GM23338 (cell line): ENCODE results near the gene TTC31. TPM values are rescaled to one million over a fixed set of nuclear protein-coding genes. Genes with fewer than 3 reads are reported as not detected.
"Not testable (repeated sequence)": the region's sequence is repeated elsewhere in the genome, so short reads cannot be mapped to it uniquely, and the experiment has no call there.

Experiments used
- ATAC-seq: fragments of 200-7000 bp; cut with Tn5 transposase; 3 replicates; pipeline ENCODE4 v1.9.1; 2020
- DNase-seq: peaks from one replicate; pipeline ENCODE4 v3.0.0-alpha.2; 2015; ENCODE audit warnings: low spot score
- H2AFZ ChIP-seq: fragments of 200-600 bp; sonication (generic); 2 replicates; pipeline ENCODE4 v1.8.0; 2016; ENCODE audit warnings: antibody characterized with exemption, mild to moderate bottlenecking, moderate library complexity
- H3F3A ChIP-seq: fragments of 200-600 bp; sonication (generic); replicated peaks from 2 replicates; pipeline ENCODE4 v1.8.0; 2017; ENCODE audit warnings: antibody characterized with exemption, mixed run types, low read depth
- H3K27ac ChIP-seq: fragments of 200-600 bp; sonication (generic); 2 replicates; pipeline ENCODE4 v1.6.1; 2016; ENCODE audit warnings: low read depth
- H3K27me3 ChIP-seq: fragments of 200-600 bp; sonication (generic); 2 replicates; pipeline ENCODE4 v1.8.0; 2016; ENCODE audit warnings: mild to moderate bottlenecking, mixed run types, moderate library complexity; ENCODE audit not compliant: insufficient read depth
- H3K36me3 ChIP-seq: fragments of 200-600 bp; sonication (generic); 2 replicates; pipeline ENCODE4 v1.8.0; 2016; ENCODE audit warnings: mild to moderate bottlenecking; ENCODE audit not compliant: insufficient read depth
- H3K4me1 ChIP-seq: fragments of 200-600 bp; sonication (generic); 2 replicates; pipeline ENCODE4 v1.8.0; 2016; ENCODE audit warnings: mild to moderate bottlenecking, moderate library complexity; ENCODE audit not compliant: insufficient read depth
- H3K4me2 ChIP-seq: fragments of 200-600 bp; sonication (generic); 2 replicates; pipeline ENCODE4 v1.7.1; 2017; ENCODE audit warnings: mixed run types
- H3K4me3 ChIP-seq: fragments of 200-600 bp; sonication (generic); 2 replicates; pipeline ENCODE4 v1.6.1; 2016; ENCODE audit warnings: mixed run types
- H3K79me2 ChIP-seq: fragments of 200-600 bp; sonication (generic); replicated peaks from 2 replicates; pipeline ENCODE4 v1.8.0; 2017; ENCODE audit warnings: mild to moderate bottlenecking; ENCODE audit not compliant: insufficient read depth
- H3K9me2 ChIP-seq: fragments of 200-600 bp; sonication (generic); 2 replicates; pipeline ENCODE4 v1.8.0; 2017; ENCODE audit not compliant: insufficient read depth
- H4K20me1 ChIP-seq: fragments of 200-600 bp; sonication (generic); replicated peaks from 2 replicates; pipeline ENCODE4 v1.8.0; 2017; ENCODE audit warnings: mild to moderate bottlenecking; ENCODE audit not compliant: insufficient read depth
- H3K27ac Mint-ChIP-seq: 2 replicates; pipeline ENCODE4 v1.8.0; 2020; ENCODE audit warnings: inconsistent platforms, mild to moderate bottlenecking, moderate library complexity, mixed read lengths
- H3K27me3 Mint-ChIP-seq: 3 replicates; pipeline ENCODE4 v1.8.0; 2022; ENCODE audit warnings: low read depth, mild to moderate bottlenecking, moderate library complexity, mixed read lengths, inconsistent platforms; ENCODE audit not compliant: insufficient read depth, poor library complexity
- H3K36me3 Mint-ChIP-seq: 3 replicates; pipeline ENCODE4 v1.8.0; 2021; ENCODE audit warnings: low read depth, mild to moderate bottlenecking, inconsistent platforms, moderate library complexity, mixed read lengths
- H3K4me1 Mint-ChIP-seq: 3 replicates; pipeline ENCODE4 v1.8.0; 2020; ENCODE audit warnings: mild to moderate bottlenecking, inconsistent platforms, mixed read lengths
- H3K4me3 Mint-ChIP-seq: 3 replicates; pipeline ENCODE4 v1.8.0; 2021; ENCODE audit warnings: moderate library complexity, mild to moderate bottlenecking, inconsistent platforms, mixed read lengths
- H3K9me3 Mint-ChIP-seq: 3 replicates; pipeline ENCODE4 v1.8.0; 2020; ENCODE audit warnings: moderate library complexity, mild to moderate bottlenecking, inconsistent platforms, mixed read lengths
- EZH2 ChIP-seq: fragments of 200-600 bp; sonication (generic); IDR thresholded peaks from one replicate; pipeline ENCODE4 v1.8.0; 2017; ENCODE audit warnings: antibody characterized with exemption, mild to moderate bottlenecking, low read depth; ENCODE audit not compliant: unreplicated experiment
- EZH2phosphoT487 ChIP-seq: fragments of 200-600 bp; sonication (generic); IDR thresholded peaks from one replicate; pipeline ENCODE4 v1.8.1; 2018; ENCODE audit warnings: antibody characterized with exemption; ENCODE audit not compliant: unreplicated experiment
- JUNB ChIP-seq: IDR thresholded peaks from one replicate; pipeline ENCODE4 v1.6.1; 2016; ENCODE audit warnings: antibody characterized with exemption; ENCODE audit not compliant: unreplicated experiment
- NANOG ChIP-seq: IDR thresholded peaks from 2 replicates; pipeline ENCODE4 v1.6.1; 2016; ENCODE audit warnings: antibody characterized with exemption, borderline replicate concordance
- POLR2AphosphoS5 ChIP-seq: IDR thresholded peaks from 2 replicates; pipeline ENCODE4 v1.6.1; 2016; ENCODE audit warnings: antibody characterized with exemption, low read depth
- STAT1 ChIP-seq: IDR thresholded peaks from one replicate; pipeline ENCODE4 v1.6.1; 2016; ENCODE audit warnings: antibody characterized with exemption; ENCODE audit not compliant: unreplicated experiment
- ZNF114 ChIP-seq: fragments of 250-450 bp; sonication (Bioruptor Pico); IDR thresholded peaks from 2 replicates; pipeline ENCODE4 v1.5.0; 2020; ENCODE audit warnings: mild to moderate bottlenecking, moderate library complexity
- ZNF331 ChIP-seq: fragments of 250-450 bp; sonication (Bioruptor Pico); IDR thresholded peaks from 2 replicates; pipeline ENCODE4 v1.5.0; 2020; ENCODE audit warnings: low read depth, mild to moderate bottlenecking, moderate library complexity
- polyA plus RNA-seq: library from polyadenylated mRNA; unstranded; fragments of >200 nt; fragmentation: Nextera tagmentation; extraction: Ambion mirVana; gene quantifications from 2 replicates; pipeline ENCODE4 v1.2.1, GENCODE V29; 2016
- total RNA-seq: library from RNA; depleted of rRNA; stranded (reverse); fragments of >200 nt; shearing (Covaris generic); gene quantifications from 2 replicates; pipeline ENCODE4 v1.2.3, GENCODE V29; 2014
- TF ChIP-seq, protein P1 (sequence below): fragments of 250-450 bp; sonication (Bioruptor Pico); IDR thresholded peaks from 2 replicates; pipeline ENCODE4 v1.5.0; 2020; ENCODE audit warnings: mild to moderate bottlenecking, moderate library complexity
- TF ChIP-seq, protein P2 (sequence below): IDR thresholded peaks from one replicate; pipeline ENCODE4 v1.6.1; 2018; ENCODE audit warnings: antibody characterized with exemption; ENCODE audit not compliant: unreplicated experiment

TTC31 gene
- total and polyA plus RNA-seq, 2 experiments from 2014 or later: 15.8 to 29.2 TPM

DNA sequence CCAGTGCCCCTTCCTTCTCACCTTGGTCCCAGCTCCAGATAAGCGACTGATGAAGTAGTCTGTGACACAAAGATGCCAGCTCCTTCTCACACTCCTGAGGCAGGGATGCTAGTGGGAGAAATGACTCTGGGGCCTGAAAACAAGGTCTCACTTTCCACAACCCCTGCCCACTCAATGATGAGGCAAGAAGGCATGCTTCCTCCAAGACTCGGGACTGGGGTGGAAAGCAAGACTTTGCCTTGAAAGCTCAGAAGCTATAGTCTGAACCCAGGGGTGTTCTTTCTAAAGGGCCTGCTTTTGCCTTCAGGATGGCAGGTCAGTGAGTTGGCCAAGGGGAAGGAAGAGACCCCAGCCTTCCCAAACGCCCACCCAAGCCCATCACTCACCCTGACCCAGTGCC is 1.4 kb upstream of the TTC31 start (continued):
- TF ChIP-seq, protein P1, sequence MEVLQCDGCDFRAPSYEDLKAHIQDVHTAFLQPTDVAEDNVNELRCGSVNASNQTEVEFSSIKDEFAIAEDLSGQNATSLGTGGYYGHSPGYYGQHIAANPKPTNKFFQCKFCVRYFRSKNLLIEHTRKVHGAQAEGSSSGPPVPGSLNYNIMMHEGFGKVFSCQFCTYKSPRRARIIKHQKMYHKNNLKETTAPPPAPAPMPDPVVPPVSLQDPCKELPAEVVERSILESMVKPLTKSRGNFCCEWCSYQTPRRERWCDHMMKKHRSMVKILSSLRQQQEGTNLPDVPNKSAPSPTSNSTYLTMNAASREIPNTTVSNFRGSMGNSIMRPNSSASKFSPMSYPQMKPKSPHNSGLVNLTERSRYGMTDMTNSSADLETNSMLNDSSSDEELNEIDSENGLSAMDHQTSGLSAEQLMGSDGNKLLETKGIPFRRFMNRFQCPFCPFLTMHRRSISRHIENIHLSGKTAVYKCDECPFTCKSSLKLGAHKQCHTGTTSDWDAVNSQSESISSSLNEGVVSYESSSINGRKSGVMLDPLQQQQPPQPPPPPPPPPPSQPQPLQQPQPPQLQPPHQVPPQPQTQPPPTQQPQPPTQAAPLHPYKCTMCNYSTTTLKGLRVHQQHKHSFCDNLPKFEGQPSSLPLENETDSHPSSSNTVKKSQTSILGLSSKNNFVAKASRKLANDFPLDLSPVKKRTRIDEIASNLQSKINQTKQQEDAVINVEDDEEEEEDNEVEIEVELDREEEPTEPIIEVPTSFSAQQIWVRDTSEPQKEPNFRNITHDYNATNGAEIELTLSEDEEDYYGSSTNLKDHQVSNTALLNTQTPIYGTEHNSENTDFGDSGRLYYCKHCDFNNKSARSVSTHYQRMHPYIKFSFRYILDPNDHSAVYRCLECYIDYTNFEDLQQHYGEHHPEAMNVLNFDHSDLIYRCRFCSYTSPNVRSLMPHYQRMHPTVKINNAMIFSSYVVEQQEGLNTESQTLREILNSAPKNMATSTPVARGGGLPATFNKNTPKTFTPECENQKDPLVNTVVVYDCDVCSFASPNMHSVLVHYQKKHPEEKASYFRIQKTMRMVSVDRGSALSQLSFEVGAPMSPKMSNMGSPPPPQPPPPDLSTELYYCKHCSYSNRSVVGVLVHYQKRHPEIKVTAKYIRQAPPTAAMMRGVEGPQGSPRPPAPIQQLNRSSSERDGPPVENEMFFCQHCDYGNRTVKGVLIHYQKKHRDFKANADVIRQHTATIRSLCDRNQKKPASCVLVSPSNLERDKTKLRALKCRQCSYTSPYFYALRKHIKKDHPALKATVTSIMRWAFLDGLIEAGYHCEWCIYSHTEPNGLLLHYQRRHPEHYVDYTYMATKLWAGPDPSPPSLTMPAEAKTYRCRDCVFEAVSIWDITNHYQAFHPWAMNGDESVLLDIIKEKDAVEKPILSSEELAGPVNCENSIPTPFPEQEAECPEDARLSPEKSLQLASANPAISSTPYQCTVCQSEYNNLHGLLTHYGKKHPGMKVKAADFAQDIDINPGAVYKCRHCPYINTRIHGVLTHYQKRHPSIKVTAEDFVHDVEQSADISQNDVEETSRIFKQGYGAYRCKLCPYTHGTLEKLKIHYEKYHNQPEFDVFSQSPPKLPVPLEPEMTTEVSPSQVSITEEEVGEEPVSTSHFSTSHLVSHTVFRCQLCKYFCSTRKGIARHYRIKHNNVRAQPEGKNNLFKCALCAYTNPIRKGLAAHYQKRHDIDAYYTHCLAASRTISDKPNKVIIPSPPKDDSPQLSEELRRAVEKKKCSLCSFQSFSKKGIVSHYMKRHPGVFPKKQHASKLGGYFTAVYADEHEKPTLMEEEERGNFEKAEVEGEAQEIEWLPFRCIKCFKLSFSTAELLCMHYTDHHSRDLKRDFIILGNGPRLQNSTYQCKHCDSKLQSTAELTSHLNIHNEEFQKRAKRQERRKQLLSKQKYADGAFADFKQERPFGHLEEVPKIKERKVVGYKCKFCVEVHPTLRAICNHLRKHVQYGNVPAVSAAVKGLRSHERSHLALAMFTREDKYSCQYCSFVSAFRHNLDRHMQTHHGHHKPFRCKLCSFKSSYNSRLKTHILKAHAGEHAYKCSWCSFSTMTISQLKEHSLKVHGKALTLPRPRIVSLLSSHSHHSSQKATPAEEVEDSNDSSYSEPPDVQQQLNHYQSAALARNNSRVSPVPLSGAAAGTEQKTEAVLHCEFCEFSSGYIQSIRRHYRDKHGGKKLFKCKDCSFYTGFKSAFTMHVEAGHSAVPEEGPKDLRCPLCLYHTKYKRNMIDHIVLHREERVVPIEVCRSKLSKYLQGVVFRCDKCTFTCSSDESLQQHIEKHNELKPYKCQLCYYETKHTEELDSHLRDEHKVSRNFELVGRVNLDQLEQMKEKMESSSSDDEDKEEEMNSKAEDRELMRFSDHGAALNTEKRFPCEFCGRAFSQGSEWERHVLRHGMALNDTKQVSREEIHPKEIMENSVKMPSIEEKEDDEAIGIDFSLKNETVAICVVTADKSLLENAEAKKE (CRISPR knock-in tag): no peak

DNA sequence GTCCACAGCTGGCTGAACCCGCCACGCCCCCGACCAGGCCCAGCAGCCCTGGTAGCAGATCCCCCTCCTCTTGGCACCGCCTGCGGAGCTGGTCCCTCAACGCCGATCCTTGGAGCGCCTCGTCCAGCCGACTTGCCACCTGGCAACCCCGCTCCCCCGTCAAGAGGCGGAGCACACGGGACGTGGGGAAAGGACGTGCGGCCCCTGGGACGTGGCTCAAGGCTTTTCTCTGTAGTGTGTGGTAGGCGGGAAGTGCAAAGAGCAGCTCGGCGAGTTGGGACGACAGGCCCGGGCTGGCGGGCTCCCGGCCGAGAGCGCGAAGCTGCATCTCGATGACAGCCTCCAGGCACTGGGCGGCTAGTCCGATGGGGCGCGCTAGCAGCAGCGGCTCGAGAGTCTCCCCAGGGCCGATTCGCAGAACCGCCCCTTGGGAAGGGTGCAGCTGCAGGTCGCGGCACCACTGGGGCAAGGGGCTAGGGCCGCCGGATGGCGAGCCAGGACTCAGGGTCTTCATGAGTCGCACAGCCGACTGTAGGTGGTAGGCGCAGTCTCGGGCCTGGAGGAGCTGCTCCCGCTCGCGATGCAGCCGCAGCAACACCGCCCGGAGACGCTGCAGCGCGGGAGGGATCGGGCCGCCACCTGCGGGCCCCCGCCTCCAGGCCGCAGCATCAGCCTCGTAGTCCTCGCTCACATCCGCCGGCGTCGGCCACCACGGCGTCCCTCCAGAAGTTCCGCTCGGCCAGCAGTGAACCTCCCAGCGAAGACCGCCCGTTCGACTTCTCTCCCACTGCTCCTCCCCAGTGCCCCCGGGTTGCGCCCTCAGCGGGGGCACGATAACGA is 700 bp upstream of the TTC31 start:
- H3K4me2 ChIP-seq: peak overlapping the region; percentile 95
- H3K36me3 Mint-ChIP-seq: peaks cover 24% of the 10 kb centered on the region
- TF ChIP-seq POLR2AphosphoS5: no peak
- TF ChIP-seq JUNB: no peak
- no peak for TF ChIP-seq ZNF114 (CRISPR knock-in tag)
- no peak for TF ChIP-seq NANOG
- no peak for TF ChIP-seq EZH2phosphoT487
- no peak for TF ChIP-seq EZH2
- no peak for TF ChIP-seq STAT1
- TF ChIP-seq, protein P2, sequence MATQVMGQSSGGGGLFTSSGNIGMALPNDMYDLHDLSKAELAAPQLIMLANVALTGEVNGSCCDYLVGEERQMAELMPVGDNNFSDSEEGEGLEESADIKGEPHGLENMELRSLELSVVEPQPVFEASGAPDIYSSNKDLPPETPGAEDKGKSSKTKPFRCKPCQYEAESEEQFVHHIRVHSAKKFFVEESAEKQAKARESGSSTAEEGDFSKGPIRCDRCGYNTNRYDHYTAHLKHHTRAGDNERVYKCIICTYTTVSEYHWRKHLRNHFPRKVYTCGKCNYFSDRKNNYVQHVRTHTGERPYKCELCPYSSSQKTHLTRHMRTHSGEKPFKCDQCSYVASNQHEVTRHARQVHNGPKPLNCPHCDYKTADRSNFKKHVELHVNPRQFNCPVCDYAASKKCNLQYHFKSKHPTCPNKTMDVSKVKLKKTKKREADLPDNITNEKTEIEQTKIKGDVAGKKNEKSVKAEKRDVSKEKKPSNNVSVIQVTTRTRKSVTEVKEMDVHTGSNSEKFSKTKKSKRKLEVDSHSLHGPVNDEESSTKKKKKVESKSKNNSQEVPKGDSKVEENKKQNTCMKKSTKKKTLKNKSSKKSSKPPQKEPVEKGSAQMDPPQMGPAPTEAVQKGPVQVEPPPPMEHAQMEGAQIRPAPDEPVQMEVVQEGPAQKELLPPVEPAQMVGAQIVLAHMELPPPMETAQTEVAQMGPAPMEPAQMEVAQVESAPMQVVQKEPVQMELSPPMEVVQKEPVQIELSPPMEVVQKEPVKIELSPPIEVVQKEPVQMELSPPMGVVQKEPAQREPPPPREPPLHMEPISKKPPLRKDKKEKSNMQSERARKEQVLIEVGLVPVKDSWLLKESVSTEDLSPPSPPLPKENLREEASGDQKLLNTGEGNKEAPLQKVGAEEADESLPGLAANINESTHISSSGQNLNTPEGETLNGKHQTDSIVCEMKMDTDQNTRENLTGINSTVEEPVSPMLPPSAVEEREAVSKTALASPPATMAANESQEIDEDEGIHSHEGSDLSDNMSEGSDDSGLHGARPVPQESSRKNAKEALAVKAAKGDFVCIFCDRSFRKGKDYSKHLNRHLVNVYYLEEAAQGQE: no peak
- no peak for TF ChIP-seq ZNF331
- peak overlapping the region; percentile 99 for H3K4me3 Mint-ChIP-seq
- no peaks in the 10 kb centered on the region for H3F3A ChIP-seq
- H4K20me1 ChIP-seq: peaks cover 13% of the 10 kb centered on the region; the same call in 1 of the 2 replicates
- peaks cover 14% of the 10 kb centered on the region for H3K79me2 ChIP-seq
- no peaks in the 10 kb centered on the region; the same call in 1 of the 2 replicates for H3K36me3 ChIP-seq
- peak; percentile 55 for ATAC-seq
- DNase-seq: peak; percentile 75
- H3K4me1 Mint-ChIP-seq: peaks cover 6% of the 10 kb centered on the region; the same call in 2 of the 3 replicates
- no peaks in the 10 kb centered on the region for H3K9me3 Mint-ChIP-seq
- peak overlapping the region; percentile 72; the same call in 1 of the 2 replicates for H2AFZ ChIP-seq
- H3K27ac Mint-ChIP-seq: peak overlapping the region; percentile 99
- H3K27me3 Mint-ChIP-seq: peaks cover 11% of the 10 kb centered on the region
- peaks cover 5% of the 10 kb centered on the region; the same call in 1 of the 2 replicates for H3K4me1 ChIP-seq
- peak overlapping the region; percentile 82; the same call in 1 of the 2 replicates for H3K27ac ChIP-seq
- peak overlapping the region; percentile 68 for H3K4me3 ChIP-seq
- H3K27me3 ChIP-seq: no peaks in the 10 kb centered on the region
- no peaks in the 10 kb centered on the region for H3K9me2 ChIP-seq

DNA sequence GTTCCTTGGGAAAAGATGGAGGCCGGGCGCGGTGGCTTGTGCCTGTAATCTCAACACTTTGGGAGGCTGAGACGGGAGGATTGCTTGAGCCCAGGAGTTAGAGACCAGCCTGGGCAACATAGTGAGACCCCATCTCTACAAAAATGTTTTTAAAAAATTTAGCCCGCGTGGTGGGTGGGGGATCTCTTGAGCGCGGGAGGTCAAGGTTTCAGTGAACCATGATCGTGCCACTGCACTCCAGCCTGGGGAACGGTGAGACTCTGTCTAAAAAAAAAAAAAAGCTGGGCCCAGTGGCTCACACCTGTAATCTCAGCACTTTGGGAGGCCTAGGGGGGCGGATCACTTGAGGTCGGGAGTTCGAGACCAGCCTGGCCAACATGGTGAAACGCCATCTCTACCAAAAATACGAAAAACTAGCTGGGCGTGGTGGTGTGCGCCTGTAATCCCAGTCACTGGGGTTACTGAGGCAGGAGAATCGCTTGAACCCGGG is 839 bp downstream of the TTC31 start:
- Mint-ChIP-seq H3K4me3 (peak overlapping the region; percentile 99), H3K27ac (peak overlapping the region; percentile 39; the same call in 1 of the 2 replicates), H3K36me3 (peaks cover 24% of the 10 kb centered on the region), H3K27me3 (peaks cover 11% of the 10 kb centered on the region)
- H3K9me2 ChIP-seq, H3F3A ChIP-seq, H3K27ac ChIP-seq, DNase-seq, H3K27me3 ChIP-seq, H3K4me1 ChIP-seq, H3K36me3 ChIP-seq, ATAC-seq, H3K4me1 Mint-ChIP-seq, H3K9me3 Mint-ChIP-seq: not testable (repeated sequence)
- Histone ChIP-seq H4K20me1 (peaks cover 13% of the 10 kb centered on the region; the same call in 1 of the 2 replicates), H3K4me2 (peak overlapping the region; percentile 77), H3K79me2 (peaks cover 14% of the 10 kb centered on the region), H2AFZ (peak overlapping the region; percentile 61), H3K4me3 (peak overlapping the region; percentile 68)
